SK-N-SH (cell line): ENCODE results near the gene DLGAP3. TPM values are rescaled to one million over a fixed set of nuclear protein-coding genes. Genes with fewer than 3 reads are reported as not detected.

Source experiments
- CTCF ChIA-PET: fragments of 300-600, 350-600 bp; formaldehyde crosslinking; extraction: SDS; loops from one replicate; lab custom pipeline; 2021; lab: Yijun Ruan, JAX
- POLR2A ChIA-PET: fragments of 350-600 bp; sonication (Branson Sonifier 250); formaldehyde crosslinking; extraction: SDS; loops from one replicate; lab custom pipeline; 2020; ENCODE audit warnings: antibody characterized with exemption, inconsistent platforms; lab: Yijun Ruan, JAX
- DNase-seq: peaks from one replicate; pipeline ENCODE4 v3.0.0; 2012
- H2AFZ ChIP-seq: fragments of 200-600 bp; sonication (generic); 2 replicates; pipeline ENCODE4 v1.8.1; 2016; ENCODE audit warnings: antibody characterized with exemption, mild to moderate bottlenecking, low read depth
- H3F3A ChIP-seq: fragments of 200-600 bp; sonication (generic); replicated peaks from 2 replicates; pipeline ENCODE3; 2016; ENCODE audit warnings: antibody characterized with exemption, mild to moderate bottlenecking; ENCODE audit not compliant: insufficient read depth
- H3K27ac ChIP-seq, 2 experiments: fragments of 200-500 bp in 1 of 2; fragments of 200-600 bp in 1 of 2; sonication (Bioruptor generic) in 1 of 2; sonication (generic), shearing (Covaris generic) in 1 of 2; 2 replicates each; pipeline versions ENCODE4 v1.5.1 to v1.6.1; 2014 to 2016; ENCODE audit warnings: low read depth in 2 of 2, inconsistent platforms in 1 of 2, low read length in 1 of 2, mild to moderate bottlenecking in 1 of 2, mixed read lengths in 1 of 2
- H3K27me3 ChIP-seq: fragments of 200-600 bp; sonication (generic), shearing (Covaris generic); 2 replicates; pipeline ENCODE4 v1.6.1; 2016; ENCODE audit warnings: mixed run types; ENCODE audit not compliant: insufficient read depth
- H3K36me3 ChIP-seq, 2 experiments: fragments of 200-500 bp in 1 of 2; fragments of 200-600 bp in 1 of 2; sonication (Bioruptor generic) in 1 of 2; sonication (generic) in 1 of 2; replicated peaks in 1 of 2; 2 replicates each; pipeline versions ENCODE3 to v1.5.1; 2014 to 2016; ENCODE audit warnings: low read length in 1 of 2, mild to moderate bottlenecking in 1 of 2; ENCODE audit not compliant: insufficient read depth in 2 of 2, control insufficient read depth in 1 of 2
- H3K4me1 ChIP-seq, 2 experiments: fragments of 200-500 bp in 1 of 2; fragments of 200-600 bp in 1 of 2; sonication (Bioruptor generic) in 1 of 2; sonication (generic), shearing (Covaris generic) in 1 of 2; 2 replicates each; pipeline versions ENCODE4 v1.5.1 to v1.6.1; 2014 to 2016; ENCODE audit warnings: low read depth in 1 of 2, low read length in 1 of 2, mixed run types in 1 of 2; ENCODE audit not compliant: insufficient read depth in 2 of 2, control insufficient read depth in 1 of 2
- H3K4me2 ChIP-seq: fragments of 200-600 bp; sonication (generic), shearing (Covaris generic); 2 replicates; pipeline ENCODE4 v1.6.1; 2017; ENCODE audit warnings: mixed run types
- H3K4me3 ChIP-seq, 2 experiments: fragments of 200-500 bp in 1 of 2; fragments of 200-600 bp in 1 of 2; sonication (Bioruptor generic) in 1 of 2; sonication (generic), shearing (Covaris generic) in 1 of 2; 2 replicates each; pipeline versions ENCODE4 v1.5.1 to v1.8.1; 2014 to 2016; ENCODE audit warnings: low read depth in 2 of 2, inconsistent platforms in 1 of 2, low read length in 1 of 2, mild to moderate bottlenecking in 1 of 2, mixed read lengths in 1 of 2, moderate library complexity in 1 of 2
- H3K79me2 ChIP-seq: fragments of 200-600 bp; sonication (generic); 2 replicates; pipeline ENCODE4 v1.8.1; 2017; ENCODE audit warnings: mild to moderate bottlenecking; ENCODE audit not compliant: insufficient read depth
- H3K9ac ChIP-seq: fragments of 200-600 bp; sonication (generic); 2 replicates; pipeline ENCODE4 v1.6.1; 2017; ENCODE audit warnings: mixed run types
- H3K9me2 ChIP-seq: fragments of 200-600 bp; sonication (generic); 2 replicates; pipeline ENCODE4 v1.6.1; 2017; ENCODE audit warnings: mixed run types
- H3K9me3 ChIP-seq: fragments of 200-600 bp; sonication (generic); 2 replicates; pipeline ENCODE4 v1.6.1; 2017; ENCODE audit warnings: mixed run types, mild to moderate bottlenecking, moderate library complexity
- H4K20me1 ChIP-seq: fragments of 200-600 bp; sonication (generic); 2 replicates; pipeline ENCODE4 v1.6.1; 2017; ENCODE audit warnings: mild to moderate bottlenecking, mixed run types; ENCODE audit not compliant: insufficient read depth
- CHD2 ChIP-seq: fragments of 150-350 bp; IDR thresholded peaks from 2 replicates; pipeline ENCODE4 v1.6.1; 2018; ENCODE audit warnings: low read length; ENCODE audit not compliant: partially characterized antibody
- CTCF ChIP-seq: fragments of 200-600 bp; sonication (generic); IDR thresholded peaks from 2 replicates; pipeline ENCODE4 v1.6.1; 2017; ENCODE audit warnings: antibody characterized with exemption, mild to moderate bottlenecking, moderate library complexity
- ELF1 ChIP-seq: IDR thresholded peaks from 2 replicates; pipeline ENCODE4 v1.4.0; 2012
- EP300 ChIP-seq, 2 experiments: IDR thresholded peaks; 2 replicates each; pipeline versions ENCODE4 v1.4.0 to v1.6.1; 2012; ENCODE audit warnings: borderline replicate concordance in 1 of 2, low read depth in 1 of 2, low read length in 1 of 2
- EZH2phosphoT487 ChIP-seq: fragments of 200-600 bp; sonication (generic); IDR thresholded peaks from 2 replicates; pipeline ENCODE4 v1.6.1; 2017; ENCODE audit warnings: low read depth, mixed run types, mild to moderate bottlenecking, antibody characterized with exemption, moderate library complexity, borderline replicate concordance
- FOSL2 ChIP-seq: IDR thresholded peaks from 2 replicates; pipeline ENCODE4 v1.4.0; 2012; ENCODE audit warnings: low read depth, mild to moderate bottlenecking, moderate library complexity, borderline replicate concordance
- FOXJ3 ChIP-seq: sonication (generic); formaldehyde crosslinking; IDR thresholded peaks from 2 replicates; pipeline ENCODE4 v1.5.1; 2020; ENCODE audit warnings: mild to moderate bottlenecking, missing genetic modification reagents
- GABPA ChIP-seq: IDR thresholded peaks from 2 replicates; pipeline ENCODE4 v1.4.0; 2012; ENCODE audit warnings: low read depth, mild to moderate bottlenecking
- IRF3 ChIP-seq: fragments of 150-350 bp; IDR thresholded peaks from 2 replicates; pipeline ENCODE4 v1.6.1; 2016; ENCODE audit warnings: mild to moderate bottlenecking, low read depth, low read length
- JUND ChIP-seq: IDR thresholded peaks from 2 replicates; pipeline ENCODE4 v1.4.0; 2012
- MAX ChIP-seq: IDR thresholded peaks from 2 replicates; pipeline ENCODE4 v1.4.0; 2012; ENCODE audit warnings: low read depth
- MXI1 ChIP-seq: IDR thresholded peaks from 2 replicates; pipeline ENCODE4 v1.6.1; 2012; ENCODE audit warnings: mild to moderate bottlenecking, low read depth, low read length, improper control_type of control experiment
- NRF1 ChIP-seq: IDR thresholded peaks from 2 replicates; pipeline ENCODE4 v1.6.1; 2012; ENCODE audit warnings: low read depth, mild to moderate bottlenecking, low read length
- POLR2AphosphoS5 ChIP-seq: IDR thresholded peaks from 2 replicates; pipeline ENCODE4 v1.6.1; 2012; ENCODE audit warnings: low read depth, low read length
- RAD21 ChIP-seq: IDR thresholded peaks from 2 replicates; pipeline ENCODE4 v1.6.1; 2012; ENCODE audit warnings: mild to moderate bottlenecking, low read length
- RCOR1 ChIP-seq: fragments of 150-350 bp; IDR thresholded peaks from 2 replicates; pipeline ENCODE4 v1.6.1; 2017; ENCODE audit warnings: antibody characterized with exemption, low read length
- RXRA ChIP-seq: IDR thresholded peaks from 2 replicates; pipeline ENCODE4 v1.4.0; 2012; ENCODE audit warnings: low read depth, mild to moderate bottlenecking, borderline replicate concordance
- SIN3A ChIP-seq: IDR thresholded peaks from 2 replicates; pipeline ENCODE4 v1.6.1; 2012; ENCODE audit warnings: low read depth, mild to moderate bottlenecking, low read length, moderate library complexity, borderline replicate concordance
- TAF1 ChIP-seq: IDR thresholded peaks from 2 replicates; pipeline ENCODE4 v1.6.1; 2012; ENCODE audit warnings: low read depth, mild to moderate bottlenecking, low read length, moderate library complexity, borderline replicate concordance
- TCF12 ChIP-seq: IDR thresholded peaks from 2 replicates; pipeline ENCODE4 v1.4.0; 2012
- USF1 ChIP-seq: IDR thresholded peaks from 2 replicates; pipeline ENCODE4 v1.4.0; 2012; ENCODE audit warnings: low read depth, borderline replicate concordance
- YY1 ChIP-seq: IDR thresholded peaks from 2 replicates; pipeline ENCODE4 v1.4.0; 2012; ENCODE audit warnings: low read depth, mild to moderate bottlenecking
- WGBS: methylation state at CpG from one replicate; pipeline ENCODE4 v1.1.6; 2017; ENCODE audit warnings: low lambda C conversion rate; 5-methylcytosine and 5-hydroxymethylcytosine counted together
- polyA plus RNA-seq, 3 experiments: library from polyadenylated mRNA; depleted of rRNA; stranded (reverse); fragments of >200 nt; gene quantifications; 2 replicates each; pipeline ENCODE4 v1.2.3, GENCODE V29; 2012

Gene DLGAP3
- polyA plus RNA-seq, 1 of the 3 experiments (the other 2 are of a cell fraction): 0.15 TPM

GRCh38 chr1:34868230-34869049 lies 61.0 kb downstream of the DLGAP3 start:
- CTCF ChIA-PET: interaction anchor here (1.3 to 4.9 kb wide), 4 partner anchors 9 to 15 kb away, joined by 3 to 54 read pairs (median 8); partner anchors contain the start of gene SMIM12
- no peak overlapping the region for H3K4me2 ChIP-seq
- H3K79me2 ChIP-seq: no peaks in the 10 kb centered on the region
- H3K9ac ChIP-seq: no peak overlapping the region
- no peaks in the 10 kb centered on the region for H3K9me2 ChIP-seq
- H2AFZ ChIP-seq: no peak overlapping the region
- peaks cover 14% of the 10 kb centered on the region; the same call in 1 of the 2 replicates for H3K27me3 ChIP-seq
- H3K36me3 ChIP-seq: no peaks in the 10 kb centered on the region
- no peak overlapping the region for H3K27ac ChIP-seq
- no peaks in the 10 kb centered on the region for H4K20me1 ChIP-seq
- POLR2A ChIA-PET: no interaction called here
- H3K9me3 ChIP-seq: no peaks in the 10 kb centered on the region
- no peaks in the 10 kb centered on the region for H3F3A ChIP-seq
- WGBS: 72% methylated on average over 25 of the region's 44 CpGs
- no peak for TF ChIP-seq FOSL2
- TF ChIP-seq EP300 (IDR thresholded peaks at IDR 0.05; ENCODE audit: borderline replicate concordance in 1 of 2, low read depth in 1 of 2, low read length in 1 of 2): no peak
- TF ChIP-seq USF1: no peak
- TF ChIP-seq FOXJ3 (CRISPR knock-in tag): no peak
- TF ChIP-seq MAX: no peak
- TF ChIP-seq GABPA: no peak
- TF ChIP-seq POLR2AphosphoS5: no peak
- no peak for TF ChIP-seq CHD2
- TF ChIP-seq NRF1: no peak
- TF ChIP-seq IRF3: no peak
- no peak for TF ChIP-seq MXI1
- no peak for TF ChIP-seq RAD21
- TF ChIP-seq RXRA: no peak
- no peak for TF ChIP-seq YY1
- no peak for TF ChIP-seq TCF12
- TF ChIP-seq JUND: no peak
- no peak overlapping the region for H3K4me3 ChIP-seq
- peaks cover 0 to 3% of the 10 kb centered on the region in 2 experiments; a peak in 1 of 4 replicates for H3K4me1 ChIP-seq
- no peak for DNase-seq

- H3K36me3 ChIP-seq: no peaks in the 10 kb centered on the region
- no peaks in the 10 kb centered on the region for H3K79me2 ChIP-seq
- H2AFZ ChIP-seq: no peak overlapping the region
- H3K9ac ChIP-seq: no peak overlapping the region
- no peaks in the 10 kb centered on the region for H3K9me3 ChIP-seq
- ChIA-PET POLR2A (no interaction called here), CTCF (interaction anchor here (0.6 to 4.9 kb wide), 21 partner anchors 8 to 248 kb away, joined by 3 to 54 read pairs (median 5); partner anchors contain the start of genes GJB3 and SMIM12)
- H3K4me3 ChIP-seq: no peak overlapping the region
- H3K27ac ChIP-seq: no peak overlapping the region
- no peaks in the 10 kb centered on the region for H4K20me1 ChIP-seq
- no peaks in the 10 kb centered on the region for H3K9me2 ChIP-seq
- 74% methylated on average over 6 of the region's 6 CpGs for WGBS
- H3K4me1 ChIP-seq: peaks cover 0 to 3% of the 10 kb centered on the region in 2 experiments; a peak in 1 of 4 replicates
- no peak overlapping the region for H3K4me2 ChIP-seq
- H3K27me3 ChIP-seq: peaks cover 5% of the 10 kb centered on the region; the same call in 1 of the 2 replicates
- H3F3A ChIP-seq: no peaks in the 10 kb centered on the region
- no peak for DNase-seq
- TF ChIP-seq YY1: no peak
- no peak for TF ChIP-seq FOXJ3 (CRISPR knock-in tag)
- TF ChIP-seq RCOR1: no peak
- TF ChIP-seq NRF1: no peak
- TF ChIP-seq CTCF: no peak
- no peak for TF ChIP-seq EZH2phosphoT487
- no peak for TF ChIP-seq CHD2
- TF ChIP-seq ELF1: no peak
- TF ChIP-seq SIN3A: no peak
- no peak for TF ChIP-seq POLR2AphosphoS5
- no peak for TF ChIP-seq EP300 (IDR thresholded peaks at IDR 0.05; ENCODE audit: borderline replicate concordance in 1 of 2, low read depth in 1 of 2, low read length in 1 of 2)
- no peak for TF ChIP-seq TAF1
- TF ChIP-seq IRF3: no peak
Measured at GRCh38 chr1:34867415-34867814, 62.0 kb downstream of the DLGAP3 start.
